GM18868 (cell line): ENCODE results near the gene RTEL1.
"Not testable (repeated sequence)": the region's sequence is repeated elsewhere in the genome, so short reads cannot be mapped to it uniquely, and the experiment has no call there.

Experiments used
- ATAC-seq: cut with Tn5 transposase; IDR thresholded peaks from one replicate; pipeline ENCODE4 v1.9.1; 2021; ENCODE audit warnings: mild to moderate bottlenecking, moderate library complexity; ENCODE audit not compliant: unreplicated experiment

RTEL1 gene

GRCh38 chr20:63657937-63658748 lies at the start of gene RTEL1:
TSS of gene RTEL1 (plus strand) at chr20:63658312. CDS start at chr20:63659403, 1,091 bp downstream.
- ATAC-seq: peak; percentile 82

DNA sequence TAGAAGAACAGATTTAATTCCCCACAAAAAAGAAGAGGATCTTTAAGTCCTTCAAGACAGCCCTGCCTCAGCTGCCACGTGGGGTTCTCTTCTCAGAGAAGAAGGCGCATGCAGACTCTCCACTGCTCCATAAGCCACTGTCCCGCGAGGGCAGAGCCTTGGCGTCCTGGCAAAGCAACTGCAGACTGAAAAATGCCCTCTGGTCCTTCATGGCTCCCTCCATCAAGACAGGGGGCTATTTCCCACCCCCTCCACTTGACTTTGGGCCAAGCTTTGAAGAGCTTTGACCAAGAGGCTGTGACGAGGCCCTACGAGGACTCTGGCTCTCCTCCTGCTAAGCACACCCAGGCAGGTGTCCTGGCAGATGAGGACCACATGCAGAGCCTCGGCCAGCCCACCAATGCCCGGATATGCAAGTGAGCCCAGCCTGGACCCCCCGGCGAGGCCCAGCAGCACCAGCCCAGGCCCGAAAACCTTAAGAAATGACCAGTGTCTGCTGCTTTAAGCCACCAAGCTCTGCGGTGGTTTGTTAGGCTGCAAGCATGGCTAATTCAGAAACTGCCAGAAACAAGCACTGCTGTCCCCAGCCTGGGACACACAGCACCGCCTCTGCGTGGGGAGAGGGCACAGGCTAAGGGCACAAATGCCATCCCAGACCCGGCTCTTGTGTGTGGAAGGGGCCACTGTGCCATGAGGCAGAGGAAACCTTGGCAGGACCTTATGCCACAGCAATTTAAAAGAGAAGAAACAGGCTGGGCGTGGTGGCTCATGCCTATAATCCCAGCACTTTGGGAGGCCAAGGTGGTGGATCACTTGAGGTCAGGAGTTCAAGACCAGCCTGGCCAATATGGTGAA lies 47.3 kb upstream of the RTEL1 start:
- no peak for ATAC-seq

- no peak for ATAC-seq
Observed at GRCh38 chr20:63611646-63612045, 46.5 kb upstream of the RTEL1 start.

GRCh38 chr20:63612276-63612931 lies 45.7 kb upstream of the RTEL1 start:
- no peak for ATAC-seq

DNA sequence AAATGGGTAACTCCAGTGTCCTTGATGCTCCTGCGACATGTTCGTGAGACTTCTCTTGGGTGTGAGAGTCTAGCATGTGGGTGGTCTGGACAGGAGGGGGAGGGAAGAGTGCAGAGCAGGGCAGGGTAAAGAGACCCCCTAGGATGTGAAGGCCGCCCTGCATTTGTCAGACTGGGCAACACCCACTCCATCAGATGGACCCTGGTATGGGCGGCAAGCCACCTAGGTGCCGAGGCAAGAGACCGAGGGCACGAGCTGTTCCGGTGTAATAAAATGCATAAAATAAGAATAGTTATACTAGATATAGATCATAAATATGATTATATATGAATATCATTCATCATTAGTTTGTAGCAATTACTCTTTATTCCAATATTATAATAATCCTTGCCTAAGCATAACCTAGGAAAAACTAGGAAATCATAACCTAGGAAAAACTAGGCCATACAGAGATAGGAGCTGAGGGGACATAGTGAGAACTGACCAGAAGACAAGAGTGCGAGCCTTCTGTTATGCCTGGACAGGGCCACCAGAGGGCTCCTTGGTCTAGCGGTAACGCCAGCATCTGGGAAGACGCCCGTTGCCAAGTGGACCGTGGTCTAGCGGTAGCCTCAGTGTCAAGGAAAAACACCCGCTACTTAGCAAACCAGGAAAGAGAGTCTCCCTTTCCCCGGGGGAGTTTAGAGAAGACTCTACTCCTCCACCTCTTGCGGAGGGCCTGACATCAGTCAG lies 44.1 kb upstream of the RTEL1 start:
- not testable (repeated sequence) for ATAC-seq

- ATAC-seq: no peak
Observed at GRCh38 chr20:63617092-63617875, 40.8 kb upstream of the RTEL1 start.

GRCh38 chr20:63617876-63618265 lies 40.2 kb upstream of the RTEL1 start:
- no peak for ATAC-seq

GRCh38 chr20:63618291-63618980 lies 39.7 kb upstream of the RTEL1 start:
- no peak for ATAC-seq

DNA sequence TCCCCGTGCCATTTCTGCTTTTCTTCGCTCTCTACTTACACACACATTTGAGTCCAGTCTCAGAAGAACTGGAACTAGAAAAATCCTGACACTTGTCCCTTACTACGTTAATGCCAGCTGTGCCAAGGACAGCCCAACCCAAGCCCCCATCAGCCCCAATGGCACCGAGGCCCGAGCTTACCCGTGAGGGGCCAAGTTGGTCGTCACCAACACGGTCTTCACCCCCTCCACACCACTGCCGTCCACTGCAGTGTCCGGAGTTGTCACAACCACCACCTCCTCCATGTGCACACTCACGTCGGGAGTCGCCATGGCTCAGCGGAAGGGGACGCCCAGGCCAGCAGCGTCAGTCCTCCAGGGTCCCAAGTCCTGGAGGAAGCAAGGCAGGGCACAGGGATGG lies 39.0 kb upstream of the RTEL1 start:
- no peak for ATAC-seq

DNA sequence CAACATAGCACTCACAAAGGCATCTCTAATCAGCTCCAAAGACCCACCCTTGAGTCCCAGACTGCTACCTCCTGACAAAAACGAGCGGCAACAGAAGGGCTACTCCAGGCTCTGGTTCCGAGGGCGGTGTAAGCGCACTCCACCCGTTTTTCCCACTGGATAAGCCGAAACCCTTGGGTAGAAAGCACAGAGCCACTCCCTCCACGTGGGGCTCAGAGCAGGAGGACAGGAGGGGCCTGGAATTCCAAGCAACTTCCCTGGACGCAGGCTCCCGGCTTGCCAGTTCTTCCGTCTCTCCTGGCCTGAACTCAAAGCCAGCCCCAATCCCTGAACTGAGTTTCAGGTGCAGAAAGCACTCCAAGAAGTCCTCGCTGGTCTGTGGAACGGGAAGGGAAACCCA lies 38.6 kb upstream of the RTEL1 start:
- no peak for ATAC-seq

GRCh38 chr20:63620991-63621390 lies 37.1 kb upstream of the RTEL1 start:
- ATAC-seq: no peak

DNA sequence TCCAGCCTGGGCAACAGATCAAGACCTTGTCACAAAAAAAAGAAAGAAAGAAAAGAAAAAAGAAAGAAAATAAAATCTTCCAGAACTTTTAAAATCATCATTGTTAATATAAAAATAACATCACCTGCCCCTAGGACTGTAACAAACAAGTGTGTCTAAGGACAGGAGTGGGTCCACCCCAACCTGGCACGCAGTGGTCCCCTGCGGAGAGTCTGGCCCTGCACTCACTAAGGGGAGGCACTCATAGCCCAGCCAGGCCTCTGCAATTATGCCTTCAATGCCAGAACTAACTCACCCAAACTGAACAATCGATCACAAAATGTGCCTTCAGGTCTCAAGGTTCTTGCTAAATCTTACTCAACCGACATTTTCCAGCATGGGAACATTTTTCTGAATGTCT lies 36.0 kb upstream of the RTEL1 start:
- no peak for ATAC-seq

- no peak for ATAC-seq
Observed at GRCh38 chr20:63622732-63623131, 35.4 kb upstream of the RTEL1 start.

DNA sequence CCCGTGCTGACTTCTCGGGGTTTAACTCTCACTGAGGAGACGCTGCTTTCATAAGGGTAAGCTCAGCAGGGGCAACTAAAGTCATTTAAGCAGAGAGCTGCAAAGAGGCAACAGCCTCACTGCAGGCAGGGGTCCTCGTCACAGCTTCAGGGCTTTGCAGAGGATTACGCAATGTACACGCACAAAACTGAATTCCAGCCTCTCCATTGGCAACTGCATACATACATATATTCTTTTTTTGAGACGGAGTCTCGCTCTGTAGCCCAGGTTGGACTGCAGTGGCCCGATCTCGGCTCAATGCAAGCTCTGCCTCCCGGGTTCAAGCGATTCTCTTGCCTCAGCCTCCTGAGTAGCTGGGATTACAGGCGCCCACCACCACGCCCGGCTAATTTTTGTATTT lies 33.6 kb upstream of the RTEL1 start:
- ATAC-seq: no peak

DNA sequence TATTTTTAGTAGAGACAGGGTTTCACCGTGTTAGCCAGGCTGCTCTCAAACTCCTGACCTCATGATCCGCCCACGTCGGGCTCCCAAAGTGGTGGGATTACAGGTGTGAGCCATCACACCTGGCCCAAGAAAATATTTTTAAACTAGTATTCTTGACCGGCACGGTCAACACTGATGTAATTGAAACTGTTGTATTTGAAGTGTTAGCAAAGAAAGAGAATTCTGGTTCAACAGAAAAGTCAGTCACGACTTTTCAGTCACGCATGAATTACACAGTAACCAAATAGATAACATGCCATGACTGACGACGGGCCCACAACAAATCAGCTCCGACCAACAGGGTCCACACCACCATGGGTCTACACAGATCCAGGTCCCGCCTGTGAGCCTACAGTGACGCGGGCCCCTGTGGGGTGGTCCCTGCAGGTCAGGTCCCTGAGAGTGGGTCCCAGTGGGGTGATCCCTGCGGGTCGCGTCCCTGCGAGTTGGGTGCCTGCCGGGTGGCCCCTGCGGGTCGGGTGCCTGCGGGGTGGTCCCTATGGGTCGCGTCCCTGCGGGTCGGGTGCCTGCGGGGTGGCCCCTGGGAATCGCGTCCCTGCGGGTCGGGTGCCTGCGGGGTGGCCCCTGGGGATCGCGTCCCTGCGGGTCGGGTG lies 32.2 kb upstream of the RTEL1 start:
- no peak for ATAC-seq

DNA sequence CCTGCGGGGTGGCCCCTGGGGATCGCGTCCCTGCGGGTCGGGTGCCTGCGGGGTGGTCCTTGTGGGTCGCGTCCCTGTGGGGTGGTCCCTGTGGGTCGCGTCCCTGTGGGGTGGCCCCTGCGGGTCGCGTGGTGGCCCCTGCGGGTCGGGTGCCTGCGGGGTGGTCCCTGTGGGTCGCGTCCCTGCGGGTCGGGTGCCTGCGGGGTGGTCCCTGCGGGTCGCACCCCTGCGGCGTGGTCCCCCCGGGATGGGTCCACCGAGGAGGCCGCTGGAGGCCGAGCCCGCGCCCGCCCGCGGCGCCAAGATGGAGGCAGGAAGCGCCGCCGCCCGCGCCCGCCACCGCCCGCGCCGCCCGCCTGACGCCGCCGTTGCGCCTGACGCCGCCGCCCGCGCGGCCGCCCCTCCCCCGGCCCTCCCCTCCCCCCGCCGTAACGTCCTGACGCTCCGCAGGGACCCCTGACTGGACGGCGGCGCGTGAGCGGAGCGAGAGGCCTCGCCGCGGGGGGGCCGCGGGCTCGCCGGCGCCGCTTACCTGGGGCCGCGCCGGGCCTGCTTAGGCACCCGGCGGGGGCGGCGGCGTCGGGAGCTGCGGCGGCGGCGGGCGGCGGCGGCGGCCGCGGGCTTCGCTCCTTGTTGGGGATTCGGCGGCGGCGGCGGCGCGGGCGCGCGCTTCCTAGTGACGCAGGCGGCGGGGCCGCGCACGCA lies 31.5 kb upstream of the RTEL1 start, which contains the start of gene GMEB2:
Gene GMEB2 (minus strand): TSS at position 678 of the 705 bp plus-strand sequence. CDS start 7,704 bp downstream, outside the sequence.
- ATAC-seq: peak; percentile 43

GRCh38 chr20:63627129-63627750 lies 30.9 kb upstream of the RTEL1 start:
- peak; percentile 81 for ATAC-seq
